OCI-LY1 (cell line): ENCODE results near the gene CTNNA3.
"Not testable (repeated sequence)": the region's sequence is repeated elsewhere in the genome, so short reads cannot be mapped to it uniquely, and the experiment has no call there.

Experiments used
- CTCF ChIP-seq: fragments of 200-600 bp; sonication (generic), shearing (Covaris generic); IDR thresholded peaks from 2 replicates; pipeline ENCODE4 v1.5.1; 2017; ENCODE audit warnings: mild to moderate bottlenecking, antibody characterized with exemption, low read length, moderate library complexity, mixed read lengths
- EZH2 ChIP-seq: fragments of 200-600 bp; sonication (generic), shearing (Covaris generic); IDR thresholded peaks from 2 replicates; pipeline ENCODE4 v1.8.0; 2017; ENCODE audit warnings: borderline replicate concordance, mixed run types, mild to moderate bottlenecking, antibody characterized with exemption, low read length, moderate library complexity, mixed read lengths

- not testable (repeated sequence) for TF ChIP-seq CTCF, EZH2
Observed at GRCh38 chr10:67207923-67208322, 488.1 kb downstream of the CTNNA3 start.
